ENCODE measurements around the gene GNB1.

The GNB1 gene

GRCh38 chr1:1922956-1923833 is 32.3 kb upstream of the GNB1 start:
- no peak for DNase-seq (ENCODE audit: low spot score)

DNA sequence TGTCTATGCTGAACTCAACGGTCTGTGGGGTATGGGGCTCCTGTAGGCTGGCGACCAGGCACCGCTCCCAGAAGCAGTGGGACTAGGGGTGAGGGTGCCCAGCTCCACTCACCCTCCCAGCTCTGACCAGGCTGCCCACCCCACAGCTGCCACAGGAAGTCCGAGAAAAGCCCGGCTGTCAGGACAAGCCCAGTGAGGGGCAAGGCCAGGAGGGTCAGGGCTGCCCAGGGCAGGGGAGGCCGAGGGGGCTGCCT is 31.7 kb upstream of the GNB1 start:
- DNase-seq (ENCODE audit: low spot score): no peak

DNA sequence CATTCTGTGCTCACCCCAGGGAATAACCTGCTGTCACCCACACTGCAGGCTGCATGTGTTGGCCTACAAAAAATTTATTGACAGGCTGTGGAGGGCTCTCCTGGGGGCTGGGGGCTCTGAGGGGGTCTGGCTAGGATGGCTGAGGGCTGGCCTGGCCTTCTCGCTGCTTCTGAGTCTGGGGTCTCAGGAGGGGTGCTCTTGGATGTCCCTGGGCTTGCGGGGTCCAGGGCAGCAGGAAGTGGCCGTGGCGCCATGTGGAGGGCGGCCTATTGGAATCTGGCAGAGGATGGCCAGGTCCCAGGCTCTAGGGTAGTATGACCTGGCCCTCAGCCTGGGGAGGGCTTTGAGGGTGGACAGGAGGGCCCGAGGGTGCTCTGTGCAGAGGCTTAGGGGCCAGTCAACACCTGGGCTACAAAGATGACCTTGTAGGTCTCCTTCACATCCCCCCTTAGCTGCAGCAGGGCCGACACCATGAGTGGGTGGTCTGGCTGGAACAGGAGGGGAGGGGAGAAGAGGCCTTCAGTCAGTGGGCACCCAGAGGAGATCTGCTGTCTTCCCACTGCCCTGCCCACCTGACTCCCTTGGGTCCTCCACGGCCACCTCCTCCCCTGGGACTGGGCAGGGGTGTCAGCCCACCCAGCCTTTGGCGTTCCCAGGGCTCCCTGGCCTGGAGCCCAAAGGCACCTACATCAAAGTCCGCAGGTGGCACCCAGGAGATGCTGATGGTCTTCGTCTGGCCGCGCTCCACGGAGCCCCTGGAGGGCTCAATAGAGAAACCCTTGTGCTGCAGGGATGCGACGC is 31.2 kb upstream of the GNB1 start:
- no peak for DNase-seq (ENCODE audit: low spot score)

DNA sequence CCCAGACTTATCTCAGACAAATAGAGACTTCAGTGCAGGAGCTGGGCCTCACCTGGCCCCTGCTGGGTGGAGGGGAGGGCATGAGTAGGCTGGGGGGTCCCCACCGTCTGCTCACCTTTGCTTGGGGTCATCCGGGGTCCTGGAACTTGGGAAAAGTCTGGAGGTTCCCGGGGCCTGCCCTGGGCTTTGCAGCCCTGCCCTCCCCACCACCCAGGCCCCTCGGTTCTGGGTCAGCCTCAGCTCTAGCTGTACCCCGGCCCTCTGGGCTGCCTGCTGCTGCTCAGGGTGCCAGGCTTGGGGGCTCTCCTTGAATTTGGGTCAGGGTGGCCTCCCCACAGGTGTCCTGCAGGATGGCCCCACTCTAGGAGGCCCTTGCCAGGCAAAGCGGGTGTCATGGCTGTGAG is 30.6 kb upstream of the GNB1 start:
- no peak for DNase-seq (ENCODE audit: low spot score)

- DNase-seq (ENCODE audit: low spot score): no peak
Measured at GRCh38 chr1:1920608-1921458, 29.9 kb upstream of the GNB1 start.

DNA sequence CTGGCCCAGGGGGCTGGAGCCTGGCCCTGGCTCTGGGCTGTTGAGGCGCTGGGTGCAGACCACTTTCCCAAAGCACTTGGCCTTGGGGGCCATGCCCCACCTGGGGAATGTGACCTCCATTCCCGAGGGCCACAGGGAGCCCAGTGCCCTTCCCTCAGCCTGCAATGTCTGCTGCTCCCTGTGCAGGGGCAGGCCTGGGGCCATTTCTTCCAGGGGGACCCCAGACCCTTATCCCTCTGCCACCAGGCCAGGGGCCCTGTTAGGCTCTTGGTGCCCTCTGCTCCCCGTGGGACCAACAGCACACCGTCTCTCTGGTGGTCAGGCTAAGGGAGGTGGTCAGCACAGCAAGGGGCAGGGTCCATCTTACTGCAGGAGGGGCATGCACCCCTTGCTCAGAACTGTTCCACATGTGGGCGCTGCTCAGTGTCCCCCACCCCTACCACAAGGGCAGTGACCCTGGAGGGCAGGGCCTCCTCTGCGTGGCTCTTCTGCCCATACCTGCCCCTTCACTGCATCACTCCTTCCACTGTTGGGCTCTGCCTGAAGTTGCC is 29.2 kb upstream of the GNB1 start:
- no peak for DNase-seq (ENCODE audit: low spot score)

DNA sequence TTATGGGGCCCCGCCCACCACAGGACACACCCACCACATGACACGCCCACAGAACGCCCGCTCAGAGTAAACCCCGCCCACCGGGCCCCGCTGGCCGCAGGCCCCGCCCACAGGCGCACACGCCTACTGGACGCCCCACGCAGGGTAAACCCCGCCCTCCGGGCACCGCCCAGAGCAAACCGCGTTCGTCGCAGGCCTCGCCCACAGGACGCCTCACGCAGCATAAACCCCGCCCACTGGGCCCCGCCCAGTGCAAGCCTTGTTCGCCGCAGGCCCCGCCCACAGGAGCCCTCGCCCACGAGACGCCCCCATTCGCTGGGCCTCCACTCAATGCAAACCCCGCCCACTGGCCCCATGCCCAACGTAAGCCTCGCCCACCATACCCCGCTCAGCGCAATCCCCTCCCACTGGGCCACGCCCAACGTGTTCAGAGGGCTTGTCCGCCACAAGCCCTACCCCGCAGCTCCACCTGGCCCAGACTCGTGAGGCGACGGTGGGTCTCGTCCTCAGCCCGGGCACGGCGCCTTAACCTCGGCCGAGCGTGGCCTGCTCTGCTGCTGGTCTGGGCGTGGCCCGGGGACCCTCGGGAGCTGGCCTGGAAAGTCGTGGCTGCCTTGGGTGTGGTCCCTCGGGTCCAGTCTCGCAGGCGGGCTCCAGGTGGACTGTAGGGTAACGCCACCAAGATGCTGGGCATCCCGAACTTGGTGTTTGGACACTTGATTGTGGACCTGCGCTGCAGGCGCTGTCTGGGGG is 28.6 kb upstream of the GNB1 start:
- DNase-seq (ENCODE audit: low spot score): peak; percentile 93

- no peak for DNase-seq (ENCODE audit: low spot score)
Measured at GRCh38 chr1:1918901-1919303, 28.0 kb upstream of the GNB1 start, which contains the start of gene TMEM52. Gene TMEM52, minus strand, starts transcription at chr1:1919279. Its CDS starts 14 bp downstream, at chr1:1919265.

GRCh38 chr1:1917995-1918900 is 27.4 kb upstream of the GNB1 start:
- no peak for DNase-seq (ENCODE audit: low spot score)

GRCh38 chr1:1917304-1917976 is 26.6 kb upstream of the GNB1 start:
- DNase-seq (ENCODE audit: low spot score): no peak

DNA sequence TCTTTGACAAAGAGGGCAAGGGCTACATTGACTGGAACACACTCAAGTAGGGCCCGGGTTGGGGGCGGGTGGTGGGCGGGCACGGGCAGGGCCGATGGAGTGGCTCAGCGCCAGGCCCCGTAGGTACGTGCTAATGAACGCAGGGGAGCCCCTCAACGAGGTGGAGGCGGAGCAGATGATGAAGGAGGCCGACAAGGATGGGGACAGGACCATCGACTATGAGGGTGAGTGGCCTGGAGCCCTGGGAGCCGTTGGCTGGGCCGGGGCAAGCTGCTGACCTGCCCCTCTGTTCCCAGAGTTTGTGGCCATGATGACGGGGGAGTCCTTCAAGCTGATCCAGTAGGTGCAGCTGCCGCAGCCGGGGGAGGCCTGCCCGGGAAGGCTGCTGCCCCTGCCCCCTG is 26.0 kb upstream of the GNB1 start:
- DNase-seq (ENCODE audit: low spot score): no peak

- DNase-seq (ENCODE audit: low spot score): no peak
Measured at GRCh38 chr1:1915911-1916840, 25.3 kb upstream of the GNB1 start.

DNA sequence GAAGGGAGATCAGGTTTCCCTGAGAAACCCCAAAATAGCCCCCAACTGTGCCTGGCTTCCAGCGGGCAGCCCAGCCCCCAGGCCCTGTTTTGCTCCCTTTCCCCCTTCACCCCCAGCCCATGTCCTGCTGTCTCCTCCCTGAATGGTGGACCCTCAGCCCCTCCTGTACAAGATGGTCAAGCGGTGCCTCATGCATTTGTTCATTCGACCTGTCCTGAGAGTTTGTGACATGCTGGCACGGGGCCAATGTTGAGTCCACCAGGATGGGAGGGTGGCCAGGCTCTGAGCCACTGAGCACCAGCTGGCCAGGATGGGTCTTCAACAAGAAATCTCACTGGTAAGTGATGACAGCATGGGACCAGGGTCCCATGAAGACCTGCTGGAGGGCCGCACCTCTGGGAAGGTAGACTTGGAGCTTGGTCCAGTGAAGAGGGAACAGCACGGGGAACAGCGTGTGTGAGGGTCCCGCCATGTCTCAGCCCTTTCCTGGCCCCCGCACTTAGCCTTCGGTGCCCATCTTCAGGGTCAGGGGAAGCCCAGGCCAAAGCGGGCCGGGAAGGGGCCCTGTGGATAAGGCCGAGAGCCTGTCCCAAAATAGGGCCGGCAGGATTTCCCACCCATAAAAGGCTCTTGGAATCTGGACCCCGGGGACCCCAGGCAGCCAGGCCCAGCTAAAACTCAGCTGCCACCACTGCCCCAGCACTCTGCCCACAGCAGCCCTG is 24.2 kb upstream of the GNB1 start, which contains the start of gene CALML6:
Gene CALML6, plus strand, starts transcription at position 290 of the 722 bp plus-strand sequence. Its CDS starts 21 bp downstream, at position 311.
- no peak for DNase-seq (ENCODE audit: low spot score)

DNA sequence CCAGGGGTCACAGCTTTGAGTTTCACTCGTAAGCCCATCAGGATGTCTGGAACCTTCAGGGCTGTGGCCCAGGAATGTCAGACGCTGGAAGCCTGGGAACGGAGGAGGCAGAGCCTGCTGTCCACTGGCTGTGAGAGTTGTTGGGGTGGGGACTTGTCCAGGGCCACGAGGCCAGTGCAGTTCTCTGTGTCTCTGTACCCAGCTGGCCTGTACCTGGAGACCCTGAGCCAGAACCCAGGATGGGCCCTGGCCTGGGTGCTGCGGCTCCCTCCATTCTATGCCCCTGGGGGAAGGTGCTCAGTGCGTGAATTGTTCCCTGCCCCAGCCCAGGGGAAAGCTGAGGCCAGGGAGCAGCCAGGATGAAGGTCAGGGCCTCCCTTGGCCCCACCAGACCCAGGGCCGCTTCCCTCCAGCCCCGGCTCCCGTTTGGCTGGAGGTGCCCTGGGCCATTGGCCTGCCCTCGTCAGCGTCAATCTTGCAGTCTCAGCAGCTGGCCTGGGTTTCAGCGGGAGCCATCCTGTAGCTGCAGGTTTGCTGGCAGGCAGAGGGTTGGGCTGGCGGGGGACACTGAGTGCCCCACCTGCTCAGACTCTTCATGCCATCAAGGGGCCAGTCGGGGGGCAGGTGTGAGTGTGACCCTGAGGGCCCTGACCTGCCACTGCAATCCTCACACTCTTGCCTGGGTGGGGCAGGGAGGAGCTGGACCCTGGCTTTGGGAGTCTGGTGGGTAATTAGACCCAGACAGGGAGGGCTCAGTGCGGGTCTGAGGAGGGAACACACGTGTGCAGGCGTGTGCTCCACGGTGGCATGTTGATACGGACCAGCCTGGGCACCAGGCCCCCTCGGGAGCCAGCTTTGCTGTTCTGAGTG is 23.4 kb upstream of the GNB1 start:
- DNase-seq (ENCODE audit: low spot score): no peak

DNA sequence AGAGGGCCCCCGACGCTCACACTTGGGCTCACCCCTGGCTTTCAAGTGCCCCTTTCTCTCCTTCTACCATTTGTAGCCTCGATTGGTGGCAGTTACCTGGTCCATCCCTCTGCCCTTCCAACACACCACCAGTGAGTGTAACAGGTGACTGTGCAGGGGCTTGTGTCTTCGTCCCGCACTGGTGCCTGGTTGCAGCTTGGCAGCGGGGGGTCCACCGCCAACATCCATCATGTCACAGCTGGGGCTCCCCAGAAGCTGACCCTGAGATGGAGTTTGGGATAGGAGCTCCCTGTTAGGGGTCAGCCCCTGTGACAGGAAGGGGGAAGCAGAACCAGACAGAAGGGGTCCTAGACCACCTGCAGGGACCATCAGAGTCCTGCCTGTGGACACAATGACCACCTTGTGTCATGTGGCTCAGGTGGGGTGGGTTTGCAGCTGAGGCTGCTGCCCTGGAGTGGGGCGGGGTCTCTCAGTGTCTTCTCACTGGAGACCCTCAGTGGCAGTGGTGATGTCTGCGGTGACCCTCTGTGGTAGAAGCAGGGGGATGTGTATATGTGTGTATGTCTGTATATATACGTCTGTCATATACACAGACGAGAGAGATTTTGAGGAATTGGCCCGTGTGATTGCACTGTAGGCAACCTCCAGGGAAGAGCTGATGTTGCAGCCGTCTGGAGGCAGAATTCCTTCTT is 20.6 kb upstream of the GNB1 start:
- no peak for DNase-seq (ENCODE audit: low spot score)

GRCh38 chr1:1910651-1911331 is 19.9 kb upstream of the GNB1 start:
- DNase-seq (ENCODE audit: low spot score): no peak

Measured in Ammon's horn (tissue), 1 donor.